SU-DHL-6 (cell line): Measurements from ENCODE around the gene GRAP.

Experiments
- EZH2phosphoT487 ChIP-seq: fragments of 200-600 bp; sonication (generic), shearing (Covaris generic); conservative IDR thresholded peaks from 2 replicates; pipeline ENCODE4 v1.6.1; 2018; ENCODE audit warnings: mild to moderate bottlenecking, antibody characterized with exemption, low read length, moderate library complexity, mixed read lengths
- TF ChIP-seq, protein P1 (sequence below): fragments of 200-600 bp; sonication (generic); IDR thresholded peaks from one replicate; pipeline ENCODE4 v1.5.1; 2017; ENCODE audit warnings: antibody characterized with exemption, mild to moderate bottlenecking, low read length, moderate library complexity; ENCODE audit not compliant: insufficient read depth, poor library complexity, severe bottlenecking

GRCh38 chr17:18991531-18992315 is 55.0 kb downstream of the GRAP start:
- TF ChIP-seq, protein P1, sequence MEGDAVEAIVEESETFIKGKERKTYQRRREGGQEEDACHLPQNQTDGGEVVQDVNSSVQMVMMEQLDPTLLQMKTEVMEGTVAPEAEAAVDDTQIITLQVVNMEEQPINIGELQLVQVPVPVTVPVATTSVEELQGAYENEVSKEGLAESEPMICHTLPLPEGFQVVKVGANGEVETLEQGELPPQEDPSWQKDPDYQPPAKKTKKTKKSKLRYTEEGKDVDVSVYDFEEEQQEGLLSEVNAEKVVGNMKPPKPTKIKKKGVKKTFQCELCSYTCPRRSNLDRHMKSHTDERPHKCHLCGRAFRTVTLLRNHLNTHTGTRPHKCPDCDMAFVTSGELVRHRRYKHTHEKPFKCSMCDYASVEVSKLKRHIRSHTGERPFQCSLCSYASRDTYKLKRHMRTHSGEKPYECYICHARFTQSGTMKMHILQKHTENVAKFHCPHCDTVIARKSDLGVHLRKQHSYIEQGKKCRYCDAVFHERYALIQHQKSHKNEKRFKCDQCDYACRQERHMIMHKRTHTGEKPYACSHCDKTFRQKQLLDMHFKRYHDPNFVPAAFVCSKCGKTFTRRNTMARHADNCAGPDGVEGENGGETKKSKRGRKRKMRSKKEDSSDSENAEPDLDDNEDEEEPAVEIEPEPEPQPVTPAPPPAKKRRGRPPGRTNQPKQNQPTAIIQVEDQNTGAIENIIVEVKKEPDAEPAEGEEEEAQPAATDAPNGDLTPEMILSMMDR, result no peak
- no peak for TF ChIP-seq EZH2phosphoT487
